K562 (cell line): ENCODE measurements around the gene SLC6A9. TPM values are rescaled to one million over a fixed set of nuclear protein-coding genes. Genes with fewer than 3 reads are reported as not detected.

ENCODE experiments used
- ADNP ChIP-seq: fragments of 200-800 bp; sonication (Bioruptor generic); IDR thresholded peaks from 2 replicates; pipeline ENCODE4 v1.6.1; 2016; ENCODE audit warnings: missing genetic modification characterization, missing compliant biosample characterization
- BDP1 ChIP-seq: IDR thresholded peaks from 3 replicates; pipeline ENCODE4 v1.6.1; 2011; ENCODE audit not compliant: insufficient read length, insufficient read depth
- DLX4 ChIP-seq: fragments of 250-450 bp; sonication (Bioruptor Pico); IDR thresholded peaks from 2 replicates; pipeline ENCODE4 v1.6.1; 2021; ENCODE audit warnings: mild to moderate bottlenecking
- E2F8 ChIP-seq: fragments of 450-650 bp; IDR thresholded peaks from 2 replicates; pipeline ENCODE4 v1.7.1; 2018; ENCODE audit warnings: mild to moderate bottlenecking, low read depth; ENCODE audit not compliant: partially characterized antibody
- HLTF ChIP-seq: fragments of 450-650 bp; IDR thresholded peaks from 2 replicates; pipeline ENCODE4 v1.6.1; 2016
- MCM3 ChIP-seq: fragments of 450-650 bp; IDR thresholded peaks from 2 replicates; pipeline ENCODE4 v1.6.1; 2016
- PRMT5 ChIP-seq: sonication (generic); formaldehyde crosslinking; IDR thresholded peaks from 2 replicates; pipeline ENCODE4 v1.5.0; 2020; ENCODE audit warnings: missing genetic modification reagents
- SMARCB1 ChIP-seq: IDR thresholded peaks from 2 replicates; pipeline ENCODE4 v1.6.1; 2011; ENCODE audit warnings: improper control_type of control experiment, low read depth; ENCODE audit not compliant: insufficient read length
- TAL1 ChIP-seq: fragments of 450-650 bp; IDR thresholded peaks from 2 replicates; pipeline ENCODE4 v1.6.1; 2016; ENCODE audit warnings: mild to moderate bottlenecking
- TCF15 ChIP-seq: fragments of 250-450 bp; sonication (Bioruptor Pico); IDR thresholded peaks from 2 replicates; pipeline ENCODE4 v1.8.0; 2022; ENCODE audit warnings: moderate library complexity, mild to moderate bottlenecking, inconsistent platforms
- THAP12 ChIP-seq: fragments of 250-450 bp; sonication (Bioruptor Pico); IDR thresholded peaks from 2 replicates; pipeline ENCODE4 v1.9.0; 2021; ENCODE audit warnings: mild to moderate bottlenecking, inconsistent platforms
- TOE1 ChIP-seq, 2 experiments: fragments of 450-650 bp in 1 of 2; sonication (generic) in 1 of 2; formaldehyde crosslinking in 1 of 2; IDR thresholded peaks; 2 replicates each; pipeline versions ENCODE4 v1.7.1 to v1.8.0; 2016 to 2022; ENCODE audit warnings: borderline replicate concordance in 2 of 2, mild to moderate bottlenecking in 2 of 2, antibody characterized with exemption in 1 of 2, inconsistent platforms in 1 of 2, low read depth in 1 of 2, missing genetic modification reagents in 1 of 2, moderate library complexity in 1 of 2
- ZNF589 ChIP-seq: fragments of 200-800 bp; sonication (Bioruptor generic); IDR thresholded peaks from 2 replicates; pipeline ENCODE4 v1.6.1; 2016; ENCODE audit warnings: low read depth, missing genetic modification characterization, missing compliant biosample characterization
- ZNF79 ChIP-seq: fragments of 250-450 bp; sonication (Bioruptor Pico); IDR thresholded peaks from 2 replicates; pipeline ENCODE4 v1.4.0; 2020; ENCODE audit warnings: low read depth, mild to moderate bottlenecking, moderate library complexity
- polyA plus RNA-seq, 8 experiments: library from polyadenylated mRNA; depleted of rRNA in 4 of 8; stranded (reverse) in 5 of 8; unstranded in 3 of 8; fragments of >200 nt; fragmentation: Nextera tagmentation in 2 of 8; fragmentation: Illumina TruSeq in 1 of 8; extraction: Ambion mirVana in 2 of 8; extraction: Trizol in 1 of 8; gene quantifications; 2 replicates each; pipeline versions ENCODE4 v1.2.1 to v1.2.3, GENCODE V29; 2011 to 2014; ENCODE audit warnings: inconsistent platforms in 1 of 8, missing spikeins in 1 of 8
- total RNA-seq, 7 experiments: library from RNA; depleted of rRNA in 6 of 7; stranded (reverse); fragments of >200 nt in 6 of 7; fragmentation: Illumina TruSeq in 2 of 7; extraction: Trizol in 2 of 7; gene quantifications; 2 replicates each; pipeline versions ENCODE4 v1.2.1 to v1.2.3, GENCODE V29; 2011 to 2021; ENCODE audit warnings: low replicate concordance in 1 of 7
- TF ChIP-seq, protein P1 (sequence below): fragments of 200-400 bp; formaldehyde crosslinking; IDR thresholded peaks from 2 replicates; pipeline ENCODE4 v1.6.1; 2017; ENCODE audit warnings: mild to moderate bottlenecking, low read depth, low read length, moderate library complexity
- TF ChIP-seq, protein P2 (sequence below): IDR thresholded peaks from 2 replicates; pipeline ENCODE4 v1.6.1; 2016; ENCODE audit warnings: missing genetic modification characterization, missing compliant biosample characterization

Gene SLC6A9
- total and polyA plus RNA-seq, 9 of the 15 experiments (the other 6 are each of a cell fraction or from before 2014, with no cell fraction given), result 0.17 to 18.7 (median 2.9) TPM

DNA sequence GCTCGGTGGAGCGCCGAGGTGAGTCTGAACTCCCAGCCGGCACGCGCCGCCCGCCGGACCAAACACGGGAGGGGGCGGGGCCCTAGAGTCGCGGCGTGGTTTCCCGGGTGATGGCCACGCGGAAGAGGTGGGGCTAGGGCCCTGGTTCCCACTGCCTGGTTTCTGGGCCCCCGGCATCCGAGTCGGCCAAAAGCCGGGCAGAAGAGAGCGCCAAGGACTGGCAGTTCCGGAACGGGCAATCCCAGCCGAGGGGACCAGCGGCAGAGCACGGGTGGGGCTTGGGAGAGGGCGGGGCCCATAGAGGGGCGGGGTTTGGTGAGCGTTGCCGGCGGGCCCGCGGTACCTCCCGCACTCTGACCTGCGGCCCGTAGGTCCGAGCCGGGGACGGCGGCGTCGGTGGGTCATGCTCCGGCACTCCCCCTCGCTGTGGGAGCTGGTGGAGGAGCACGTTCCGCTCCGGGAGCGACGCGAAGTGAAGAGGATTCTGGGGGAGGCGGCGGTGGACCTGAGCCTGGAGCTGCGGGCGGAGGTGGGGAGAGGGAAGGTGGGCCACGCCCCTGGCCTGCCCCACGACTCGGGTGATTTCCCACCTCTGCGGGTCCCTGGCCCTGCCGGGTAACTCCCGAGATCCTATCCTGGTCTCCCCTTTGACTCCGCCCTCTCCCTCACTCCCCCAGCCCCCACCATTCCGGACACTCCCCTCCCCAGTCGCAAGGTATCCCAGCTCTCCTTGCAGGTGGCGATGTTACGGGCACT is 39.6 kb downstream of the SLC6A9 start, which contains the start of gene CCDC24 (continued):
- TF ChIP-seq BDP1 (no peak), HLTF (0 out of 2 replicates have a peak, but pooled peaks have one; percentile 69), E2F8 (no peak), SMARCB1 (no peak), TCF15 (CRISPR knock-in tag) (no peak), THAP12 (CRISPR knock-in tag) (no peak), ADNP (tag) (no peak), DLX4 (CRISPR knock-in tag) (no peak), TOE1 (IDR thresholded peaks at IDR 0.05; ENCODE audit: borderline replicate concordance) (no peak), TOE1 (CRISPR knock-in tag; IDR thresholded peaks at IDR 0.05; ENCODE audit: borderline replicate concordance, low read depth) (0 out of 2 replicates have a peak, but pooled peaks have one; percentile 37), MCM3 (no peak), ZNF589 (CRISPR knock-in tag) (no peak), PRMT5 (CRISPR knock-in tag) (no peak), TAL1 (no peak), ZNF79 (CRISPR knock-in tag) (no peak)
- TF ChIP-seq, protein P1, sequence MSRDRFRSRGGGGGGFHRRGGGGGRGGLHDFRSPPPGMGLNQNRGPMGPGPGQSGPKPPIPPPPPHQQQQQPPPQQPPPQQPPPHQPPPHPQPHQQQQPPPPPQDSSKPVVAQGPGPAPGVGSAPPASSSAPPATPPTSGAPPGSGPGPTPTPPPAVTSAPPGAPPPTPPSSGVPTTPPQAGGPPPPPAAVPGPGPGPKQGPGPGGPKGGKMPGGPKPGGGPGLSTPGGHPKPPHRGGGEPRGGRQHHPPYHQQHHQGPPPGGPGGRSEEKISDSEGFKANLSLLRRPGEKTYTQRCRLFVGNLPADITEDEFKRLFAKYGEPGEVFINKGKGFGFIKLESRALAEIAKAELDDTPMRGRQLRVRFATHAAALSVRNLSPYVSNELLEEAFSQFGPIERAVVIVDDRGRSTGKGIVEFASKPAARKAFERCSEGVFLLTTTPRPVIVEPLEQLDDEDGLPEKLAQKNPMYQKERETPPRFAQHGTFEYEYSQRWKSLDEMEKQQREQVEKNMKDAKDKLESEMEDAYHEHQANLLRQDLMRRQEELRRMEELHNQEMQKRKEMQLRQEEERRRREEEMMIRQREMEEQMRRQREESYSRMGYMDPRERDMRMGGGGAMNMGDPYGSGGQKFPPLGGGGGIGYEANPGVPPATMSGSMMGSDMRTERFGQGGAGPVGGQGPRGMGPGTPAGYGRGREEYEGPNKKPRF, result no peak
- TF ChIP-seq, protein P2, sequence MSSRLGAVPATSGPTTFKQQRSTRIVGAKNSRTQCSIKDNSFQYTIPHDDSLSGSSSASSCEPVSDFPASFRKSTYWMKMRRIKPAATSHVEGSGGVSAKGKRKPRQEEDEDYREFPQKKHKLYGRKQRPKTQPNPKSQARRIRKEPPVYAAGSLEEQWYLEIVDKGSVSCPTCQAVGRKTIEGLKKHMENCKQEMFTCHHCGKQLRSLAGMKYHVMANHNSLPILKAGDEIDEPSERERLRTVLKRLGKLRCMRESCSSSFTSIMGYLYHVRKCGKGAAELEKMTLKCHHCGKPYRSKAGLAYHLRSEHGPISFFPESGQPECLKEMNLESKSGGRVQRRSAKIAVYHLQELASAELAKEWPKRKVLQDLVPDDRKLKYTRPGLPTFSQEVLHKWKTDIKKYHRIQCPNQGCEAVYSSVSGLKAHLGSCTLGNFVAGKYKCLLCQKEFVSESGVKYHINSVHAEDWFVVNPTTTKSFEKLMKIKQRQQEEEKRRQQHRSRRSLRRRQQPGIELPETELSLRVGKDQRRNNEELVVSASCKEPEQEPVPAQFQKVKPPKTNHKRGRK (tag), result no peak
